Epithelial cell of esophagus (primary cell): ENCODE measurements around the gene LSAMP.
A peak's percentile ranks its signal among the peaks of the same experiment; 100 is the strongest.
"Not testable (repeated sequence)": the region's sequence is repeated elsewhere in the genome, so short reads cannot be mapped to it uniquely, and the experiment has no call there.

Experiments used
- DNase-seq: peaks from one replicate; pipeline ENCODE4 v3.0.0; 2010; ENCODE audit warnings: low read depth
- H3K4me3 ChIP-seq: 2 replicates; pipeline ENCODE4 v1.5.1; 2011; ENCODE audit warnings: mild to moderate bottlenecking, low read length, control low read depth
- CTCF ChIP-seq: IDR thresholded peaks from 2 replicates; pipeline ENCODE4 v1.5.1; 2011; ENCODE audit warnings: low read depth, mild to moderate bottlenecking, low read length, control low read depth, inconsistent platforms; ENCODE audit not compliant: insufficient read depth; ENCODE audit errors: missing control alignments

The LSAMP gene

GRCh38 chr3:116084999-116085791 lies 360.1 kb downstream of the LSAMP start:
- no peak for TF ChIP-seq CTCF
- H3K4me3 ChIP-seq: no peak overlapping the region
- DNase-seq: no peak

- peak; percentile 54 for DNase-seq
- no peak overlapping the region for H3K4me3 ChIP-seq
Observed at GRCh38 chr3:116083683-116084082, 361.6 kb downstream of the LSAMP start.

GRCh38 chr3:116078561-116078960 lies 366.7 kb downstream of the LSAMP start:
- DNase-seq: no peak

More at GRCh38 chr3:116083683-116084082, 361.6 kb downstream of the LSAMP start:
- TF ChIP-seq CTCF: no peak

GRCh38 chr3:116077557-116077956 lies 367.7 kb downstream of the LSAMP start:
- no peak overlapping the region for H3K4me3 ChIP-seq
- no peak for DNase-seq
- no peak for TF ChIP-seq CTCF

More at GRCh38 chr3:116078561-116078960, 366.7 kb downstream of the LSAMP start:
- no peak overlapping the region for H3K4me3 ChIP-seq
- no peak for TF ChIP-seq CTCF

GRCh38 chr3:116077059-116077458 lies 368.2 kb downstream of the LSAMP start:
- H3K4me3 ChIP-seq: no peak overlapping the region
- DNase-seq: no peak
- no peak for TF ChIP-seq CTCF

GRCh38 chr3:116070516-116071278 lies 374.6 kb downstream of the LSAMP start:
- not testable (repeated sequence) for DNase-seq, H3K4me3 ChIP-seq

GRCh38 chr3:116070061-116070460 lies 375.2 kb downstream of the LSAMP start:
- DNase-seq: no peak
- no peak for TF ChIP-seq CTCF
- no peak overlapping the region for H3K4me3 ChIP-seq
